Smooth muscle cell (in vitro differentiated cells): ENCODE data around the gene TMEM205. TPM values are rescaled to one million over a fixed set of nuclear protein-coding genes. Genes with fewer than 3 reads are reported as not detected.

Experiments used
- DNase-seq: peaks from one replicate; lab custom pipeline; 2025; ENCODE audit not compliant: unreplicated experiment; lab: John Stamatoyannopoulos, UW
- H2AFZ ChIP-seq: fragments of 200-600 bp; sonication (generic); 2 replicates; pipeline ENCODE4 v1.6.0; 2016; ENCODE audit warnings: antibody characterized with exemption, low read depth, mild to moderate bottlenecking
- H3F3A ChIP-seq: fragments of 200-600 bp; sonication (generic); 2 replicates; pipeline ENCODE4 v1.6.0; 2017; ENCODE audit warnings: antibody characterized with exemption, low read depth
- H3K27ac ChIP-seq: fragments of 200-600 bp; sonication (generic); 2 replicates; pipeline ENCODE4 v1.5.1; 2016; ENCODE audit warnings: low read depth, mild to moderate bottlenecking
- H3K27me3 ChIP-seq: fragments of 200-600 bp; sonication (generic); 2 replicates; pipeline ENCODE4 v1.6.1; 2016; ENCODE audit warnings: low read depth, mild to moderate bottlenecking
- H3K36me3 ChIP-seq: fragments of 200-600 bp; sonication (generic); 2 replicates; pipeline ENCODE4 v1.5.1; 2016; ENCODE audit warnings: low read depth
- H3K4me1 ChIP-seq: fragments of 200-600 bp; sonication (generic); 2 replicates; pipeline ENCODE4 v1.5.1; 2016; ENCODE audit warnings: low read depth
- H3K4me2 ChIP-seq: fragments of 200-600 bp; sonication (generic); 2 replicates; pipeline ENCODE4 v1.6.0; 2016; ENCODE audit warnings: mild to moderate bottlenecking
- H3K4me3 ChIP-seq: fragments of 200-600 bp; sonication (generic); 2 replicates; pipeline ENCODE4 v1.5.1; 2016; ENCODE audit warnings: mild to moderate bottlenecking
- H3K79me2 ChIP-seq: fragments of 200-600 bp; sonication (generic); 2 replicates; pipeline ENCODE4 v1.6.0; 2016; ENCODE audit warnings: low read depth, mild to moderate bottlenecking
- H3K9ac ChIP-seq: fragments of 200-600 bp; sonication (generic); 2 replicates; pipeline ENCODE4 v1.6.0; 2016; ENCODE audit warnings: low read depth
- H3K9me3 ChIP-seq: fragments of 200-600 bp; sonication (generic); replicated peaks from 2 replicates; pipeline ENCODE4 v1.5.1; 2016; ENCODE audit warnings: low read depth
- H4K20me1 ChIP-seq: fragments of 200-600 bp; sonication (generic); 2 replicates; pipeline ENCODE4 v1.6.0; 2016; ENCODE audit warnings: low read depth
- CTCF ChIP-seq: fragments of 200-600 bp; sonication (generic); IDR thresholded peaks from 2 replicates; pipeline ENCODE4 v1.5.1; 2017; ENCODE audit warnings: borderline replicate concordance, mild to moderate bottlenecking, antibody characterized with exemption; ENCODE audit not compliant: insufficient read depth, poor library complexity, severe bottlenecking
- WGBS: methylation state at CpG from one replicate; pipeline ENCODE4 v1.1.7; 2016; ENCODE audit warnings: low lambda C conversion rate; 5-methylcytosine and 5-hydroxymethylcytosine counted together
- polyA plus RNA-seq: library from polyadenylated mRNA; unstranded; fragments of >200 nt; fragmentation: Nextera tagmentation; extraction: Ambion mirVana; gene quantifications from 2 replicates; pipeline ENCODE4 v1.2.1, GENCODE V29; 2016
- total RNA-seq: library from RNA; depleted of rRNA; stranded (reverse); fragments of >200 nt; gene quantifications from 2 replicates; pipeline ENCODE4 v1.2.3, GENCODE V29; 2014

Gene TMEM205
- total and polyA plus RNA-seq, 2 experiments from 2014 or later, result 118 to 163 TPM

GRCh38 chr19:11361771-11362731 lies 16.0 kb upstream of the TMEM205 start:
- DNase-seq, result no peak
- no peak overlapping the region for H2AFZ ChIP-seq
- no peak for TF ChIP-seq CTCF

GRCh38 chr19:11361037-11361770 lies 15.1 kb upstream of the TMEM205 start:
- no peak for TF ChIP-seq CTCF
- no peaks in the 10 kb centered on the region for H3K9me3 ChIP-seq
- no peak overlapping the region for H2AFZ ChIP-seq
- no peaks in the 10 kb centered on the region for H3K27me3 ChIP-seq
- peak overlapping the region; percentile 22 for H3K4me2 ChIP-seq
- H3K36me3 ChIP-seq, result no peaks in the 10 kb centered on the region
- H3K4me3 ChIP-seq, result no peak overlapping the region
- WGBS, result 31% methylated on average over 43 of the region's 43 CpGs
- peaks cover 47% of the 10 kb centered on the region for H4K20me1 ChIP-seq
- no peaks in the 10 kb centered on the region for H3F3A ChIP-seq
- H3K4me1 ChIP-seq, result peaks cover 5% of the 10 kb centered on the region
- no peaks in the 10 kb centered on the region for H3K79me2 ChIP-seq
- DNase-seq, result no peak
- H3K27ac ChIP-seq, result no peak overlapping the region
- H3K9ac ChIP-seq, result no peak overlapping the region

More at GRCh38 chr19:11361771-11362731, 16.0 kb upstream of the TMEM205 start:
- Histone ChIP-seq H3K27me3 (no peaks in the 10 kb centered on the region), H3K36me3 (no peaks in the 10 kb centered on the region), H3K4me3 (no peak overlapping the region), H3K9ac (no peak overlapping the region), H3F3A (no peaks in the 10 kb centered on the region), H3K4me1 (peaks cover 5% of the 10 kb centered on the region), H3K27ac (no peak overlapping the region), H3K9me3 (no peaks in the 10 kb centered on the region), H3K79me2 (no peaks in the 10 kb centered on the region), H4K20me1 (peaks cover 39% of the 10 kb centered on the region), H3K4me2 (no peak overlapping the region)
- WGBS, result 57% methylated on average over 35 of the region's 35 CpGs

GRCh38 chr19:11359421-11359820 lies 13.4 kb upstream of the TMEM205 start:
- Histone ChIP-seq H4K20me1 (peaks cover 43% of the 10 kb centered on the region), H3K9ac (no peak overlapping the region), H3F3A (no peaks in the 10 kb centered on the region), H3K4me1 (peaks cover 5% of the 10 kb centered on the region), H3K27me3 (no peaks in the 10 kb centered on the region), H3K4me2 (no peak overlapping the region), H2AFZ (no peak overlapping the region), H3K79me2 (no peaks in the 10 kb centered on the region), H3K9me3 (no peaks in the 10 kb centered on the region), H3K36me3 (no peaks in the 10 kb centered on the region), H3K4me3 (no peak overlapping the region), H3K27ac (no peak overlapping the region)
- 93% methylated on average over 11 of the region's 11 CpGs for WGBS
- no peak for TF ChIP-seq CTCF
- DNase-seq, result no peak
